ENCODE measurements around the gene GRID2IP.
"Not testable (repeated sequence)": the region's sequence is repeated elsewhere in the genome, so short reads cannot be mapped to it uniquely, and the experiment has no call there.

Gene GRID2IP

GRCh38 chr7:6458676-6459075, 92.6 kb downstream of the GRID2IP start:
- H3K4me3 ChIP-seq, H3K27ac ChIP-seq: not testable (repeated sequence)

GRCh38 chr7:6453734-6454133, 97.5 kb downstream of the GRID2IP start:
- Histone ChIP-seq H3K4me3 (no peak overlapping the region), H3K27ac (no peak overlapping the region)

GRCh38 chr7:6451224-6451705, 100.0 kb downstream of the GRID2IP start:
- Histone ChIP-seq H3K27ac (no peak overlapping the region), H3K4me3 (no peak overlapping the region)

GRCh38 chr7:6450591-6450990, 100.7 kb downstream of the GRID2IP start:
- not testable (repeated sequence) for H3K27ac ChIP-seq, H3K4me3 ChIP-seq

- H3K27ac ChIP-seq: not testable (repeated sequence)
Observed at GRCh38 chr7:6449884-6450283, 101.4 kb downstream of the GRID2IP start.

GRCh38 chr7:6448943-6449543, 102.2 kb downstream of the GRID2IP start:
- peak overlapping the region in 12 of 21 experiments; percentile 2 to 95 (median 86) for H3K27ac ChIP-seq
- H3K4me3 ChIP-seq: peak overlapping the region in 1 of 7 experiments; percentile 96

More at GRCh38 chr7:6449884-6450283, 101.4 kb downstream of the GRID2IP start:
- H3K4me3 ChIP-seq: not testable (repeated sequence)

- peak within 1 kb of the TSS; percentile 63 to 95 (median 86) for H3K27ac ChIP-seq
- peak within 1 kb of the TSS; percentile 67 to 100 (median 81) for H3K4me3 ChIP-seq
Observed at GRCh38 chr7:6447581-6448199, 103.6 kb downstream of the GRID2IP start, which contains the start of gene DAGLB. Gene DAGLB (minus strand): TSS chr7:6447954. CDS start chr7:6447842, 112 bp downstream.
